ENCODE data around the gene CYP19A1. TPM values are rescaled to one million over a fixed set of nuclear protein-coding genes. Genes with fewer than 3 reads are reported as not detected.

Gene CYP19A1
- total RNA-seq, 1 donor from 2014 or later: 0.94 TPM

- no peak for DNase-seq
These were observed 157.9 kb downstream of the CYP19A1 start for GRCh38 chr15:51180534-51180933.

GRCh38 chr15:51180011-51180410 is 158.4 kb downstream of the CYP19A1 start:
- no peak for DNase-seq

- no peak for DNase-seq
These were observed 166.2 kb downstream of the CYP19A1 start for GRCh38 chr15:51172193-51172592.

- no peak for DNase-seq
These were observed 166.8 kb downstream of the CYP19A1 start for GRCh38 chr15:51171634-51171932.

- DNase-seq: no peak
These were observed 167.3 kb downstream of the CYP19A1 start for GRCh38 chr15:51170882-51171633.

- no peak for DNase-seq
These were observed 169.7 kb downstream of the CYP19A1 start for GRCh38 chr15:51168700-51169099.

- DNase-seq: no peak
These were observed 174.6 kb downstream of the CYP19A1 start for GRCh38 chr15:51163843-51164242.

- peak; percentile 67 for DNase-seq
These were observed 175.3 kb downstream of the CYP19A1 start for GRCh38 chr15:51162865-51163762.

GRCh38 chr15:51161491-51162220 is 176.7 kb downstream of the CYP19A1 start:
- DNase-seq: no peak

GRCh38 chr15:51160484-51160883 is 177.9 kb downstream of the CYP19A1 start:
- peak; percentile 66 for DNase-seq

Small RNA genes within 50 kb of the gene (small RNA-seq; reads per million reads assigned to genes)
- gene AC020891.4: not detected
- gene MIR4713: not detected
- not detected for gene MIR7973-1

Other genes with a start within 250 kb of the CYP19A1 start
- 1.9 TPM for gene TNFAIP8L3, start 243.7 kb downstream of the CYP19A1 start, total RNA-seq
- gene GLDN, start 3.1 kb upstream of the CYP19A1 start, total RNA-seq: 2.3 TPM

All from occipital lobe (tissue), 3 donors.